Kidney capillary endothelial cell (primary cell): ENCODE data around the gene NDUFAF2.
"Not testable (repeated sequence)": the region's sequence is repeated elsewhere in the genome, so short reads cannot be mapped to it uniquely, and the experiment has no call there.

Source experiments
- DNase-seq: peaks from one replicate; pipeline ENCODE4 v3.0.0-alpha.2; 2018; ENCODE audit warnings: low spot score

NDUFAF2 gene

GRCh38 chr5:61177716-61178115 is 232.7 kb downstream of the NDUFAF2 start:
- no peak for DNase-seq

- no peak for DNase-seq
Observed at GRCh38 chr5:61178702-61179101, 233.7 kb downstream of the NDUFAF2 start.

DNA sequence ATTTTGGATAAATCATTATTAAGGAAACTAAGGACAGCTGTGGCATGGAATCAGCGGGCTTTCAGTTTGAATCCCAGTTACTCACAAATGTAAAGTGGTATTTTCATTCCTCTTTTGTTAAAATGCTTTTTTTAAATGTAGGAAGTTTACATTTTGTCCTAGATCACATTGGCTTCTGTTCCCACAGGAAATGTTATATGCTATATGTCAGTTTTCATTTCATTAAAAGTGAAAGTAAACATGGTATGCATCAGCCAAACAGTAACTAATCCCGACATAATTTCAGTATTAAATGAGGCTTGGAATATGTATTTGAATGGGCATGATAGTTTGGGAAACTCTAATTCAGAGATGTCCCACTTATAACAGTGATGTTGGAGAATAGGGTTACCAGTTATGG is 235.9 kb downstream of the NDUFAF2 start:
- DNase-seq, result no peak

- peak; percentile 75 for DNase-seq
Observed at GRCh38 chr5:61182449-61182848, 237.4 kb downstream of the NDUFAF2 start.

- no peak for DNase-seq
Observed at GRCh38 chr5:61183538-61183937, 238.5 kb downstream of the NDUFAF2 start.

GRCh38 chr5:61184708-61185107 is 239.7 kb downstream of the NDUFAF2 start:
- DNase-seq, result no peak

GRCh38 chr5:61186634-61187033 is 241.6 kb downstream of the NDUFAF2 start:
- no peak for DNase-seq

DNA sequence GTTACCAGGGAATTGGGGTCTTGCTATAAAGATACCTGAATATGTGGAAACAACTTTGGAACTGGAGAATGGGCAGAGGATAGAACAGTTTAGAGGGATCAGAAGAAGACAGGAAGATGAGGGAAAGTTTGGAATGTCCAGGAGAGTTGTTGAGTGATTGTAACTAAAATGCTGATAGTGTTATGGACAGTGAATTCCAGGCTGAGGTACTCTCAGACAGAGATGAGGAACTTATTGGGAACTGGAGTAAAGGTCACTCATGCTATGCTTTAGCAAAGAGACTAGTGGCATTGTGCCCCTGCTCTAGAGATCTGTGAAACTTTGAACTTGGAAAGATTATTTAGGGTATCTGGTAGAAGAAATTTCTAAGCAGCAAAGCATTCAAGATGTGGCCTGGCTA is 242.3 kb downstream of the NDUFAF2 start:
- DNase-seq, result not testable (repeated sequence)

- not testable (repeated sequence) for DNase-seq
Observed at GRCh38 chr5:61187826-61188225, 242.8 kb downstream of the NDUFAF2 start.

GRCh38 chr5:61198606-61199005 is 253.6 kb downstream of the NDUFAF2 start:
- DNase-seq, result no peak

DNA sequence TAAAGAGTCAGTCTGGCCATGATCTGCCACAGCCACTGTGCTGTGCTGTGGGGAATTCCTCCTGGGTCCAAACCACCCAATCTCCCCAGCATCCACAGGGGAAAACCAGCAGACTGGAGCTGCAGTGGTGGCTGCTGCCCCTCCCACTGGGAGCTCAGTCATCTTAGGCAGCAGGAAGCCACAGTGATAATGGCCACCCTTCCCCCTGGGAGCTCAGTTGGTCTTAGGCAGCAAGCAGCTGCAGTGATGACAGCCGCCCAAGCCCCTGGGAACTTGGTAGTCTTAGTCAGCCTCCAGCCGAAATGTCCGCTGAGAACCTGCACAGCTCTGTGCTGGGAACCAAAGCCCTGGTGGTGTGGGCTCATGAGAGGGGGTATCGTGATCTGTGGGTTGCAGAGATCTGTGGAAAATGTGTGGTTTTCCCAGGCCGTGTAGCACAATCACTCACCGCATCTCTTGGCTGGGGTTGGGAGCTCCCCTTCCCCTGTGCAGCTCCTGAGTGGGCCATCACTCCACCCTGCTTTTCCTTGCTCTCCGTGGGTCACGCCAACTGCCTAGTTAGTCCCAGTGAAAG is 255.7 kb downstream of the NDUFAF2 start:
- no peak for DNase-seq

DNA sequence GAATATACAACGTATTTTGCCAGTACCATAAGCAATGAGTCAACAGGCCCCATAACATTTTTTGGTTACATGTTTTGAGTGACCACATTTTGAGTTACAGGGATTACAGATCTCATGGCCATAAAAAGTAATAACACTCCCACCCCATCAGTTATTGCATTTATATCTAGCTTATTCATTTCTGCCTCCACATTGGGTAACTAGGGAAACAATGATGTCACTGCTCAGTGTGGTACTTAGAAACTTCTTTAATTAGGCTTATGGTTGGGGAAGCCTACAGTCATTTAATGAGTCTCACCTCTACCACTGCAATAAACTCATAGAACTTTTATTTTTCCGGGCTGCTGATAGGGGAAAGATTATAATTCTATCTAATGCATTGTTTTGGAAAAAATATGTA is 257.2 kb downstream of the NDUFAF2 start:
- no peak for DNase-seq
